ENCODE measurements around the gene MRPL28.

DNA sequence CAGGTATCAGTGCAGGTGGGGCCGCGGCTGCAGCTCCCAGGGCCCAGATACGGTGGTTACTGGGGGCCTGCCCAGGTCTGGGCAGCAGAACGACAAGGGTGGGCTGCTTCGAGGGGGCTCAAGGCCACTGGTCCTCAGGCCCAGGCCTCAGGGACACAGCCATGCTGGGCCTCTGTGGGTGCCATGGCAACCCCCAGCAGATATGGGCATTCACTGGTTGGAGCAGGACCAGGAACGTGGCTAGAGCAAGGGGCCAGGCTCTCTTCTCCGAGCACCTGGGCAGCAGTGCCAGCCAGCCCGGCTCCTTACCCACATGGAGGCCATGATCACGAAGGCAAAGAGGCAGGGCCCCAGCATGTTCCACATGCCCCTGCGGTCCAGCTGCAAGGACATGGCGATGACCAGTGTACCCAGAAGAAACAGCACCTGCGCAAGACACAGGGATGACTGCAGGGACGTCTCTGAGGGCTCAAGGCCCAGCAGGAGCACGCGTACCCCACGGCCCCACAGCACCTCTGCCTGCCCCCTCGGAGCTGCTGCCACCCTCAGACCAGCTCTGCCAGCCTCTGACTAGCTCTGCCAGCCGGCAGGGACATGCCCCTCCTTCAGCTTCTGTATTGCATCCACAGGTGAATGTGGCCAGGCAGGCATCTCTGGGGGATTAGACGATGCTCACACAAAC, 2.1 kb upstream of the MRPL28 start:
- TF ChIP-seq, protein P1, sequence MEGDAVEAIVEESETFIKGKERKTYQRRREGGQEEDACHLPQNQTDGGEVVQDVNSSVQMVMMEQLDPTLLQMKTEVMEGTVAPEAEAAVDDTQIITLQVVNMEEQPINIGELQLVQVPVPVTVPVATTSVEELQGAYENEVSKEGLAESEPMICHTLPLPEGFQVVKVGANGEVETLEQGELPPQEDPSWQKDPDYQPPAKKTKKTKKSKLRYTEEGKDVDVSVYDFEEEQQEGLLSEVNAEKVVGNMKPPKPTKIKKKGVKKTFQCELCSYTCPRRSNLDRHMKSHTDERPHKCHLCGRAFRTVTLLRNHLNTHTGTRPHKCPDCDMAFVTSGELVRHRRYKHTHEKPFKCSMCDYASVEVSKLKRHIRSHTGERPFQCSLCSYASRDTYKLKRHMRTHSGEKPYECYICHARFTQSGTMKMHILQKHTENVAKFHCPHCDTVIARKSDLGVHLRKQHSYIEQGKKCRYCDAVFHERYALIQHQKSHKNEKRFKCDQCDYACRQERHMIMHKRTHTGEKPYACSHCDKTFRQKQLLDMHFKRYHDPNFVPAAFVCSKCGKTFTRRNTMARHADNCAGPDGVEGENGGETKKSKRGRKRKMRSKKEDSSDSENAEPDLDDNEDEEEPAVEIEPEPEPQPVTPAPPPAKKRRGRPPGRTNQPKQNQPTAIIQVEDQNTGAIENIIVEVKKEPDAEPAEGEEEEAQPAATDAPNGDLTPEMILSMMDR (IDR thresholded peaks at IDR 0.05): no peak
- TF ChIP-seq POLR2A (IDR thresholded peaks at IDR 0.05): no peak

Data from ovary (tissue), 3 donors.